GM18517 (cell line): ENCODE data around the gene DLG1.
"Not testable (repeated sequence)": the region's sequence is repeated elsewhere in the genome, so short reads cannot be mapped to it uniquely, and the experiment has no call there.

Source experiments
- ATAC-seq: cut with Tn5 transposase; IDR thresholded peaks from one replicate; pipeline ENCODE4 v1.9.1; 2021; ENCODE audit warnings: mild to moderate bottlenecking, moderate library complexity; ENCODE audit not compliant: unreplicated experiment

The DLG1 gene

GRCh38 chr3:197122394-197122793, 176.0 kb downstream of the DLG1 start:
- no peak for ATAC-seq

GRCh38 chr3:197117114-197117513, 181.3 kb downstream of the DLG1 start:
- ATAC-seq = no peak

- ATAC-seq = no peak
These were observed 184.4 kb downstream of the DLG1 start for GRCh38 chr3:197114007-197114406.

- no peak for ATAC-seq
These were observed 186.7 kb downstream of the DLG1 start for GRCh38 chr3:197111685-197112084.

- ATAC-seq = no peak
These were observed 192.6 kb downstream of the DLG1 start for GRCh38 chr3:197105786-197106185.

GRCh38 chr3:197104738-197105137, 193.7 kb downstream of the DLG1 start:
- ATAC-seq = no peak

GRCh38 chr3:197103766-197104165, 194.6 kb downstream of the DLG1 start:
- no peak for ATAC-seq

- no peak for ATAC-seq
These were observed 204.5 kb downstream of the DLG1 start for GRCh38 chr3:197093871-197094270.

- ATAC-seq = no peak
These were observed 210.0 kb downstream of the DLG1 start for GRCh38 chr3:197088370-197088769.

- no peak for ATAC-seq
These were observed 213.3 kb downstream of the DLG1 start for GRCh38 chr3:197085137-197085536.

- no peak for ATAC-seq
These were observed 214.9 kb downstream of the DLG1 start for GRCh38 chr3:197083486-197083885.

GRCh38 chr3:197082871-197083270, 215.5 kb downstream of the DLG1 start:
- no peak for ATAC-seq

GRCh38 chr3:197080344-197080743, 218.1 kb downstream of the DLG1 start:
- no peak for ATAC-seq

GRCh38 chr3:197076415-197076814, 222.0 kb downstream of the DLG1 start:
- ATAC-seq = no peak

GRCh38 chr3:197068077-197068476, 230.3 kb downstream of the DLG1 start:
- peak; percentile 69 for ATAC-seq

- no peak for ATAC-seq
These were observed 233.6 kb downstream of the DLG1 start for GRCh38 chr3:197064771-197065170.

GRCh38 chr3:197062446-197062845, 236.0 kb downstream of the DLG1 start:
- no peak for ATAC-seq

GRCh38 chr3:197051637-197052036, 246.8 kb downstream of the DLG1 start:
- not testable (repeated sequence) for ATAC-seq

- no peak for ATAC-seq
These were observed 247.9 kb downstream of the DLG1 start for GRCh38 chr3:197050511-197050910.

- ATAC-seq = no peak
These were observed 255.9 kb downstream of the DLG1 start for GRCh38 chr3:197042539-197042938.

- ATAC-seq = no peak
These were observed 256.4 kb downstream of the DLG1 start for GRCh38 chr3:197041875-197042488.

GRCh38 chr3:197040658-197041057, 257.8 kb downstream of the DLG1 start:
- no peak for ATAC-seq
